Measurements from ENCODE around the gene NRSN2.

NRSN2 gene

GRCh38 chr20:346640-347316, at the start of gene NRSN2:
TSS of gene NRSN2 (plus strand) at chr20:347111. CDS start at chr20:349644, 2,533 bp downstream.
- DNase-seq: peak; percentile 79 to 88 (median 81)

- peak; percentile 62 to 90 (median 84) for DNase-seq
Measured at GRCh38 chr20:297925-298775, 48.8 kb upstream of the NRSN2 start.

GRCh38 chr20:298776-299391, 48.0 kb upstream of the NRSN2 start:
- no peak for DNase-seq

GRCh38 chr20:300345-300990, 46.4 kb upstream of the NRSN2 start:
- DNase-seq: no peak

GRCh38 chr20:301886-302848, 44.7 kb upstream of the NRSN2 start:
- DNase-seq: peak in 1 of 3 experiments; percentile 45

- DNase-seq: no peak
Measured at GRCh38 chr20:305745-306144, 41.2 kb upstream of the NRSN2 start.

GRCh38 chr20:308427-309038, 38.4 kb upstream of the NRSN2 start:
- DNase-seq: no peak

- DNase-seq: peak; percentile 44 to 72 (median 55)
Measured at GRCh38 chr20:309306-309840, 37.5 kb upstream of the NRSN2 start.

GRCh38 chr20:309841-310644, 36.9 kb upstream of the NRSN2 start:
- peak; percentile 94 to 99 (median 98) for DNase-seq

- no peak for DNase-seq
Measured at GRCh38 chr20:310645-311044, 36.3 kb upstream of the NRSN2 start.

- no peak for DNase-seq
Measured at GRCh38 chr20:311609-312008, 35.3 kb upstream of the NRSN2 start.

- no peak for DNase-seq
Measured at GRCh38 chr20:312067-312466, 34.8 kb upstream of the NRSN2 start.

- no peak for DNase-seq
Measured at GRCh38 chr20:312866-313265, 34.0 kb upstream of the NRSN2 start.

- DNase-seq: no peak
Measured at GRCh38 chr20:313402-313801, 33.5 kb upstream of the NRSN2 start.

- no peak for DNase-seq
Measured at GRCh38 chr20:313948-314347, 33.0 kb upstream of the NRSN2 start.

GRCh38 chr20:316316-317068, 30.4 kb upstream of the NRSN2 start:
- no peak for DNase-seq

- DNase-seq: peak; percentile 97 to 98 (median 97)
Measured at GRCh38 chr20:324177-325044, 22.5 kb upstream of the NRSN2 start.

All from NCI-H1417 (cell line).